Ramos (cell line): ENCODE results near the gene TXNRD3.

ENCODE experiments used
- in situ Hi-C: fragments of 300-500 bp; cut with MboI; formaldehyde crosslinking; loops from one replicate; pipeline ENCODE4 v1.14.3; 2022; ENCODE audit warnings: low sequenced_read_pairs; ENCODE audit not compliant: unreplicated experiment

The TXNRD3 gene

GRCh38 chr3:126676919-126677705 is 22.2 kb upstream of the TXNRD3 start:
- in situ Hi-C loops: loop anchor here (25.0 kb wide), 1 partner anchor 760 kb away; no protein-coding TSS in a partner anchor

- in situ Hi-C loops: no loop called here
Measured at GRCh38 chr3:126672741-126673140, 17.8 kb upstream of the TXNRD3 start.

- in situ Hi-C loops: no loop called here
Measured at GRCh38 chr3:126672340-126672739, 17.4 kb upstream of the TXNRD3 start.

- in situ Hi-C loops: no loop called here
Measured at GRCh38 chr3:126671521-126671920, 16.6 kb upstream of the TXNRD3 start.

- in situ Hi-C loops: no loop called here
Measured at GRCh38 chr3:126668450-126669401, 13.8 kb upstream of the TXNRD3 start.

GRCh38 chr3:126667631-126668449 is 12.9 kb upstream of the TXNRD3 start:
- in situ Hi-C loops: no loop called here

- in situ Hi-C loops: no loop called here
Measured at GRCh38 chr3:126666658-126667528, 12.0 kb upstream of the TXNRD3 start.

- in situ Hi-C loops: no loop called here
Measured at GRCh38 chr3:126665959-126666657, 11.2 kb upstream of the TXNRD3 start.

- in situ Hi-C loops: no loop called here
Measured at GRCh38 chr3:126665221-126665936, 10.5 kb upstream of the TXNRD3 start.

- in situ Hi-C loops: no loop called here
Measured at GRCh38 chr3:126664591-126665214, 9.8 kb upstream of the TXNRD3 start.

- in situ Hi-C loops: no loop called here
Measured at GRCh38 chr3:126663750-126664149, 8.8 kb upstream of the TXNRD3 start.

- in situ Hi-C loops: no loop called here
Measured at GRCh38 chr3:126663257-126663656, 8.3 kb upstream of the TXNRD3 start.

GRCh38 chr3:126661532-126662364 is 6.8 kb upstream of the TXNRD3 start:
- in situ Hi-C loops: no loop called here

GRCh38 chr3:126659915-126660886 is 5.3 kb upstream of the TXNRD3 start:
- in situ Hi-C loops: no loop called here

- in situ Hi-C loops: no loop called here
Measured at GRCh38 chr3:126658584-126658983, 3.7 kb upstream of the TXNRD3 start.

- in situ Hi-C loops: no loop called here
Measured at GRCh38 chr3:126657901-126658300, 3.0 kb upstream of the TXNRD3 start.
